Right atrium auricular region (tissue), 2 donors: ENCODE data around the gene DTWD1. TPM values are rescaled to one million over a fixed set of nuclear protein-coding genes. Genes with fewer than 3 reads are reported as not detected.
"Not testable (repeated sequence)": the region's sequence is repeated elsewhere in the genome, so short reads cannot be mapped to it uniquely, and the experiment has no call there.

ENCODE experiments used
- DNase-seq: peaks from one replicate; pipeline ENCODE4 v3.0.0-alpha.2; 2019; ENCODE audit warnings: low spot score
- H3K27ac ChIP-seq, 2 donors: fragments of 200-600 bp; sonication (generic); 1 replicate in 1 of 2; 2 replicates in 1 of 2; pipeline ENCODE4 v1.5.1; 2016 to 2019
- H3K27me3 ChIP-seq, 2 donors: fragments of 200-600 bp; sonication (generic); one replicate each; pipeline versions ENCODE4 v1.5.1 to v1.6.0; 2017 to 2019
- H3K36me3 ChIP-seq: fragments of 200-600 bp; sonication (generic); one replicate; pipeline ENCODE4 v1.5.1; 2016
- H3K4me1 ChIP-seq, 2 donors: fragments of 200-600 bp; sonication (generic); one replicate each; pipeline versions ENCODE4 v1.5.1 to v1.6.0; 2017 to 2019
- H3K4me3 ChIP-seq, 2 donors: fragments of 200-600 bp; sonication (generic); 1 replicate in 1 of 2; 2 replicates in 1 of 2; pipeline ENCODE4 v1.5.1; 2017 to 2019; ENCODE audit warnings: mild to moderate bottlenecking in 1 of 2, moderate library complexity in 1 of 2
- H3K9me3 ChIP-seq, 2 donors: fragments of 200-600 bp; sonication (generic); one replicate each; pipeline ENCODE4 v1.5.1; 2019
- CTCF ChIP-seq, 2 donors: fragments of 200-600 bp; sonication (generic); IDR thresholded peaks; one replicate each; pipeline ENCODE4 v1.5.1; 2019; ENCODE audit warnings: antibody characterized with exemption in 2 of 2
- total RNA-seq, 2 donors: library from RNA; depleted of rRNA; stranded (reverse); fragments of >200 nt; gene quantifications; one replicate each; pipeline ENCODE4 v1.1.0, GENCODE V29; 2016

The DTWD1 gene
- total RNA-seq, 2 donors from 2014 or later, result 12.7 to 16.0 TPM

GRCh38 chr15:49605588-49605987 is 15.3 kb upstream of the DTWD1 start:
- Histone ChIP-seq H3K9me3 (peaks cover 0 to 37% of the 10 kb centered on the region in 2 donors), H3K27ac (no peak overlapping the region), H3K4me1 (no peaks in the 10 kb centered on the region), H3K36me3 (no peaks in the 10 kb centered on the region), H3K4me3 (no peak overlapping the region), H3K27me3 (no peaks in the 10 kb centered on the region)
- no peak for DNase-seq
- no peak for TF ChIP-seq CTCF (IDR thresholded peaks at IDR 0.05)

DNA sequence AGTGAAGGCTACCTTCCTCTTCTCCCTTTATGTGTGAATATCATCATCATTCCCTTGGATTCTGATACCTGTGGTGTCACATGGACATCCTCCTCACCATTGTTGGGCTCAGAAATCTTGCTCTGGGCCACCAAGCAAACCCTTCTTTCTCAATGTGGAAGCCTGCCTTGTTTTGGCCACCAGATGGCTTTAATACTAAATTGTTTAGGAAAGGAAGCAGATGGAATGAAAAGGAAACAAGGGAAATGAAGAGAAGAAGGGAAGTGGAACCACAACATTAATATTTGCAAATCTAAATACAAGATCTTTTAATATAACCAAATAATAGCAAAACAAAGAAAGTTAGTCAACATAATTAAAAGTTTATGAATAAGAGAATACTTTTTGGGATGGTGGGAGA is 14.3 kb upstream of the DTWD1 start:
- no peak overlapping the region for H3K27ac ChIP-seq
- no peak overlapping the region for H3K4me3 ChIP-seq
- DNase-seq, result no peak
- no peak for TF ChIP-seq CTCF (IDR thresholded peaks at IDR 0.05)
- peaks cover 0 to 27% of the 10 kb centered on the region in 2 donors for H3K9me3 ChIP-seq
- no peaks in the 10 kb centered on the region for H3K27me3 ChIP-seq
- no peaks in the 10 kb centered on the region for H3K4me1 ChIP-seq
- no peaks in the 10 kb centered on the region for H3K36me3 ChIP-seq

GRCh38 chr15:49610157-49610918 is 10.5 kb upstream of the DTWD1 start:
- Histone ChIP-seq H3K4me1 (no peaks in the 10 kb centered on the region), H3K27ac (no peak overlapping the region), H3K9me3 (peaks cover 0 to 11% of the 10 kb centered on the region in 2 donors), H3K36me3 (no peaks in the 10 kb centered on the region), H3K4me3 (no peak overlapping the region), H3K27me3 (no peaks in the 10 kb centered on the region)
- TF ChIP-seq CTCF (IDR thresholded peaks at IDR 0.05), result no peak
- DNase-seq, result no peak

GRCh38 chr15:49612240-49612639 is 8.6 kb upstream of the DTWD1 start:
- DNase-seq, H3K27ac ChIP-seq, H3K36me3 ChIP-seq, H3K4me3 ChIP-seq, H3K27me3 ChIP-seq, H3K4me1 ChIP-seq: not testable (repeated sequence)
- H3K9me3 ChIP-seq, result peaks cover 0 to 22% of the 10 kb centered on the region in 2 donors

DNA sequence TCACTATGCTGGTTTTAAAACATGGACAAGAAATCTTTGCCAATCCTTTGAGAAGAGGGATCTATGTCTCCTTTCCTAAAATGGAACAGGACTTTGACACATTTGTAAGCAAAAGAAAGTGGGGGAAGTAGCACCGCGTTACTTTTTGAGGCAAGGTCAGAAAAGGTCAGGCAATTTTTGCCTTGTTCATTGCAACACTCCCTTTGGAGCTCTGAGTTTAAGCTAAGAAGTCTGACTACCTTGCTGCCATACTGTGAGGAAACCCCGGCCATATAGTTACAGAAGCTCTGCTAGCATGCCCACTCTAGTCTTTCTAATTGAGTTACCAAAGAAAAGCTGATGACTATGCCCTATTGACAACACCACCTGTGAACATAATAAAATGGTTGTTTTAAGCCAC is 1.6 kb upstream of the DTWD1 start:
- peak overlapping the region in 1 of 2 donors; percentile 97 for H3K27ac ChIP-seq
- no peaks in the 10 kb centered on the region for H3K27me3 ChIP-seq
- DNase-seq, result no peak
- no peak for TF ChIP-seq CTCF (IDR thresholded peaks at IDR 0.05)
- H3K36me3 ChIP-seq, result no peaks in the 10 kb centered on the region
- H3K4me1 ChIP-seq, result peaks cover 0 to 18% of the 10 kb centered on the region in 2 donors
- peaks cover 0 to 20% of the 10 kb centered on the region in 2 donors for H3K9me3 ChIP-seq
- H3K4me3 ChIP-seq, result no peak overlapping the region

- peak in 1 of 2 donors; percentile 15 for TF ChIP-seq CTCF (IDR thresholded peaks at IDR 0.05)
- H3K9me3 ChIP-seq, result peaks cover 0 to 11% of the 10 kb centered on the region in 2 donors
- peak overlapping the region; percentile 92 to 97 for H3K27ac ChIP-seq
- H3K4me3 ChIP-seq, result peak overlapping the region; percentile 68 to 69
- H3K4me1 ChIP-seq, result peaks cover 0 to 18% of the 10 kb centered on the region in 2 donors
- peaks cover under 1% of the 10 kb centered on the region for H3K36me3 ChIP-seq
- DNase-seq, result no peak
- no peaks in the 10 kb centered on the region for H3K27me3 ChIP-seq
Measured at GRCh38 chr15:49620199-49620598, 649 bp upstream of the DTWD1 start.
